Loucy (cell line): ENCODE results near the gene MKI67.

Source experiments
- EZH2phosphoT487 ChIP-seq: fragments of 200-600 bp; IDR thresholded peaks from 2 replicates; pipeline ENCODE4 v1.6.1; 2018; ENCODE audit warnings: antibody characterized with exemption, mild to moderate bottlenecking, moderate library complexity, borderline replicate concordance
- TF ChIP-seq, protein P1 (sequence below): fragments of 200-600 bp; sonication (generic); conservative IDR thresholded peaks from 2 replicates; pipeline ENCODE4 v1.5.1; 2014; ENCODE audit warnings: mild to moderate bottlenecking, antibody characterized with exemption, low read length

DNA sequence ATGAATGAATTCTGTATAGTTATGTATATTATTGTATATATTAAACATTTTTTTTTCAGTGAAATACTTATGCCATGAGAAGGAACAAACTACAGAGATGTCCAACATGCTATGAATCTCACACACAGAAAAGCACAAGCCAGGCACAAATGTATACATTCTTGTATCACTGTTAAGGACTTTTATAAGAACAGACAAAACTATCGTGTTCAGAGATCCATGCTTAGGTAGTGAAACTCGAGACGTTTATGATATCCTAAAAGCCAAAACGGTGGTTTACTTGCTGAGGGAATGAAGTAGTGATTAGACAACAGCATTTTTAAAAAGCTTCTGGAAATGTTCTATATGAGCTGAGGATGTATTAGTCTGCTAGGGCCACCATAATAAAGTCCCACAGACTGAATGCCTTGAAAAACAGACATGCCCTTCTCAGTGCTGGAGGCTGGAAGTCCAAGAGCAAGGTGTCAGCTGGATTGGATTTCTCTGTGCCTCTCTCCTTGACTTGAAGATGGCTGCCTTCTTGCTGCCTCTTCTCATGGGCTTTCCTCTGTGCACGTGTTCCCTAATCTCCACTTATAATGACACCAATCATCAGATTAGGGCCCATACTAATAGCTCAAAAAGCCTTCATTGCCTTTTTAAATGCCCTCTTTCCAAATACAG, 4.3 kb downstream of the MKI67 start:
- TF ChIP-seq, protein P1, sequence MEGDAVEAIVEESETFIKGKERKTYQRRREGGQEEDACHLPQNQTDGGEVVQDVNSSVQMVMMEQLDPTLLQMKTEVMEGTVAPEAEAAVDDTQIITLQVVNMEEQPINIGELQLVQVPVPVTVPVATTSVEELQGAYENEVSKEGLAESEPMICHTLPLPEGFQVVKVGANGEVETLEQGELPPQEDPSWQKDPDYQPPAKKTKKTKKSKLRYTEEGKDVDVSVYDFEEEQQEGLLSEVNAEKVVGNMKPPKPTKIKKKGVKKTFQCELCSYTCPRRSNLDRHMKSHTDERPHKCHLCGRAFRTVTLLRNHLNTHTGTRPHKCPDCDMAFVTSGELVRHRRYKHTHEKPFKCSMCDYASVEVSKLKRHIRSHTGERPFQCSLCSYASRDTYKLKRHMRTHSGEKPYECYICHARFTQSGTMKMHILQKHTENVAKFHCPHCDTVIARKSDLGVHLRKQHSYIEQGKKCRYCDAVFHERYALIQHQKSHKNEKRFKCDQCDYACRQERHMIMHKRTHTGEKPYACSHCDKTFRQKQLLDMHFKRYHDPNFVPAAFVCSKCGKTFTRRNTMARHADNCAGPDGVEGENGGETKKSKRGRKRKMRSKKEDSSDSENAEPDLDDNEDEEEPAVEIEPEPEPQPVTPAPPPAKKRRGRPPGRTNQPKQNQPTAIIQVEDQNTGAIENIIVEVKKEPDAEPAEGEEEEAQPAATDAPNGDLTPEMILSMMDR, result no peak
- TF ChIP-seq EZH2phosphoT487, result no peak
